Epithelial cell of proximal tubule (primary cell): ENCODE results near the gene CCDC190. TPM values are rescaled to one million over a fixed set of nuclear protein-coding genes. Genes with fewer than 3 reads are reported as not detected.
A peak's percentile ranks its signal among the peaks of the same experiment; 100 is the strongest.

Experiments
- DNase-seq: peaks from one replicate; pipeline ENCODE4 v3.0.0-alpha.2; 2011; ENCODE audit warnings: low read depth
- H3K4me3 ChIP-seq: 2 replicates; pipeline ENCODE4 v1.5.1; 2011; ENCODE audit warnings: low read depth, mild to moderate bottlenecking, low read length
- CTCF ChIP-seq: conservative IDR thresholded peaks from 2 replicates; pipeline ENCODE4 v1.5.1; 2012; ENCODE audit warnings: low read depth, mild to moderate bottlenecking, low read length
- total RNA-seq: library from RNA; depleted of rRNA; stranded (reverse); fragments of >200 nt; gene quantifications from 2 replicates; pipeline ENCODE4 v1.2.3, GENCODE V29; 2015

Gene CCDC190
- not detected in 2 replicates for total RNA-seq

- no peak within 1 kb of the TSS for H3K4me3 ChIP-seq
- no peak for DNase-seq
- no peak for TF ChIP-seq CTCF
Observed at GRCh38 chr1:162861101-162861500, at the start of gene CCDC190. TSS of gene CCDC190 (minus strand) at chr1:162861175. CDS start at chr1:162859646, 1,529 bp downstream.

- H3K4me3 ChIP-seq, result no peak overlapping the region
- TF ChIP-seq CTCF, result no peak
- DNase-seq, result no peak
Observed at GRCh38 chr1:162910161-162910560, 49.2 kb upstream of the CCDC190 start.

- DNase-seq, result peak; percentile 44
- no peak overlapping the region for H3K4me3 ChIP-seq
- TF ChIP-seq CTCF, result no peak
Observed at GRCh38 chr1:162908780-162909179, 47.8 kb upstream of the CCDC190 start.

- no peak overlapping the region for H3K4me3 ChIP-seq
- no peak for DNase-seq
- no peak for TF ChIP-seq CTCF
Observed at GRCh38 chr1:162908236-162908635, 47.3 kb upstream of the CCDC190 start.

GRCh38 chr1:162906485-162906884, 45.5 kb upstream of the CCDC190 start:
- TF ChIP-seq CTCF, result no peak
- H3K4me3 ChIP-seq, result no peak overlapping the region
- no peak for DNase-seq

GRCh38 chr1:162905174-162906158, 44.5 kb upstream of the CCDC190 start:
- no peak for TF ChIP-seq CTCF

More at GRCh38 chr1:162905174-162906158, 44.5 kb upstream of the CCDC190 start:
- peak; percentile 51 for DNase-seq
- H3K4me3 ChIP-seq, result no peak overlapping the region
